Endothelial cell of umbilical vein (primary cell): ENCODE measurements around the gene OR1E2. TPM values are rescaled to one million over a fixed set of nuclear protein-coding genes. Genes with fewer than 3 reads are reported as not detected.

Source experiments
- BruUV-seq: library from RNA; stranded (reverse); fragments of 400-500 nt; replicated peaks from 2 replicates; lab custom pipeline; 2021; lab: Mats Ljungman, UMichigan
- CTCF ChIA-PET: fragments of 300-600, 350-600 bp; sonication (Branson Sonifier 250); formaldehyde crosslinking; loops from one replicate; lab custom pipeline; 2021; ENCODE audit warnings: antibody characterized with exemption, inconsistent platforms; lab: Charles Lee
- POLR2A ChIA-PET: fragments of 300-600, 350-600 bp; sonication (Branson Sonifier 250); formaldehyde crosslinking; loops from one replicate; lab custom pipeline; 2021; ENCODE audit warnings: antibody characterized with exemption, inconsistent platforms; lab: Charles Lee
- DNase-seq: peaks from one replicate; pipeline ENCODE4 v3.0.0-alpha.2; 2011; ENCODE audit warnings: low read depth, low spot score
- FAIRE-seq: peaks from 2 replicates; lab custom pipeline; 2011; peaks lifted over from hg19 to GRCh38; lab: Jason Lieb, UNC
- H2AFZ ChIP-seq: 2 replicates; pipeline ENCODE4 v1.6.0; 2012; ENCODE audit warnings: low read depth, low read length, control low read depth, inconsistent platforms
- H3K27ac ChIP-seq: 2 replicates; pipeline ENCODE4 v1.5.1; 2011; ENCODE audit warnings: low read depth, mild to moderate bottlenecking, control low read depth, low read length, moderate library complexity; ENCODE audit not compliant: insufficient read depth
- H3K27me3 ChIP-seq, 2 experiments: 2 replicates each; pipeline versions ENCODE4 v1.6.0 to v1.6.1; 2011; ENCODE audit warnings: low read length in 2 of 2, mixed read lengths in 1 of 2; ENCODE audit not compliant: control insufficient read depth in 2 of 2, insufficient read depth in 2 of 2
- H3K36me3 ChIP-seq, 2 experiments: 2 replicates in 1 of 2; 3 replicates in 1 of 2; pipeline ENCODE4 v1.5.1; 2011; ENCODE audit warnings: low read length in 2 of 2, mild to moderate bottlenecking in 1 of 2, moderate library complexity in 1 of 2; ENCODE audit not compliant: control insufficient read depth in 2 of 2, insufficient read depth in 2 of 2; ENCODE audit errors: extremely low read depth in 1 of 2
- H3K4me1 ChIP-seq: 3 replicates; pipeline ENCODE4 v1.5.1; 2011; ENCODE audit warnings: mild to moderate bottlenecking, low read length; ENCODE audit not compliant: control insufficient read depth, insufficient read depth; ENCODE audit errors: extremely low read depth
- H3K4me2 ChIP-seq: 2 replicates; pipeline ENCODE4 v1.6.1; 2011; ENCODE audit warnings: low read length, control low read depth, mixed read lengths; ENCODE audit not compliant: insufficient read depth
- H3K4me3 ChIP-seq, 3 experiments: fragments of 200-600 bp in 1 of 3; sonication (generic), shearing (Covaris generic) in 1 of 3; replicated peaks in 1 of 3; 2 replicates each; pipeline ENCODE4 v1.5.1; 2011 to 2016; ENCODE audit warnings: control low read depth in 3 of 3, low read length in 3 of 3, mild to moderate bottlenecking in 2 of 3, inconsistent platforms in 1 of 3, low read depth in 1 of 3, moderate library complexity in 1 of 3; ENCODE audit not compliant: insufficient read depth in 1 of 3
- H3K79me2 ChIP-seq: 2 replicates; pipeline ENCODE4 v1.6.0; 2012; ENCODE audit warnings: low read length, inconsistent platforms; ENCODE audit not compliant: control insufficient read depth, insufficient read depth
- H3K9ac ChIP-seq: replicated peaks from 2 replicates; pipeline ENCODE3; 2011; ENCODE audit warnings: low read length, control low read depth; ENCODE audit not compliant: insufficient read depth; ENCODE audit errors: extremely low read depth
- H3K9me1 ChIP-seq: replicated peaks from 3 replicates; pipeline ENCODE4 v1.6.0; 2011; ENCODE audit warnings: mild to moderate bottlenecking, low read length; ENCODE audit not compliant: control insufficient read depth, insufficient read depth; ENCODE audit errors: extremely low read depth
- H3K9me3 ChIP-seq: replicated peaks from 2 replicates; pipeline ENCODE4 v1.5.1; 2012; ENCODE audit warnings: low read length, inconsistent platforms; ENCODE audit not compliant: control insufficient read depth, insufficient read depth
- H4K20me1 ChIP-seq: replicated peaks from 2 replicates; pipeline ENCODE3; 2011; ENCODE audit warnings: mild to moderate bottlenecking, low read length; ENCODE audit not compliant: control insufficient read depth, insufficient read depth; ENCODE audit errors: extremely low read depth
- CTCF ChIP-seq, 2 donors: IDR thresholded peaks; 1 replicate in 1 of 2; 2 replicates in 1 of 2; pipeline ENCODE4 v1.5.1; 2011; ENCODE audit warnings: low read length in 2 of 2, mild to moderate bottlenecking in 2 of 2, moderate library complexity in 2 of 2, control low read depth in 1 of 2, inconsistent platforms in 1 of 2, low read depth in 1 of 2; ENCODE audit not compliant: insufficient read depth in 1 of 2; ENCODE audit errors: extremely low read depth in 1 of 2
- EZH2 ChIP-seq: IDR thresholded peaks from 2 replicates; pipeline ENCODE4 v1.6.1; 2012; ENCODE audit warnings: borderline replicate concordance, low read depth, mild to moderate bottlenecking, moderate library complexity, low read length, inconsistent platforms; ENCODE audit not compliant: severe bottlenecking
- FOS ChIP-seq: IDR thresholded peaks from 2 replicates; pipeline ENCODE4 v1.6.1; 2011; ENCODE audit warnings: mild to moderate bottlenecking, low read length, moderate library complexity, borderline replicate concordance; ENCODE audit not compliant: insufficient read depth
- GATA2 ChIP-seq: IDR thresholded peaks from 2 replicates; pipeline ENCODE4 v1.7.0; 2011; ENCODE audit warnings: low read depth, mild to moderate bottlenecking, moderate library complexity, mixed read lengths, low read length; ENCODE audit not compliant: insufficient read length, insufficient read depth
- JUN ChIP-seq: IDR thresholded peaks from 2 replicates; pipeline ENCODE4 v1.6.1; 2011; ENCODE audit warnings: borderline replicate concordance, low read depth; ENCODE audit not compliant: insufficient read length, insufficient read depth
- MAX ChIP-seq: IDR thresholded peaks from 2 replicates; pipeline ENCODE4 v1.6.1; 2011; ENCODE audit not compliant: insufficient read depth, insufficient read length
- MYC ChIP-seq: IDR thresholded peaks from one replicate; pipeline ENCODE4 v1.6.1; 2011; ENCODE audit warnings: mild to moderate bottlenecking, low read depth, low read length
- POLR2A ChIP-seq: IDR thresholded peaks from 2 replicates; pipeline ENCODE4 v1.6.1; 2012; ENCODE audit warnings: low read depth, mild to moderate bottlenecking, control low read depth, low read length
- POLR2AphosphoS5 ChIP-seq: IDR thresholded peaks from 2 replicates; pipeline ENCODE4 v1.6.1; 2012; ENCODE audit warnings: low read depth, mild to moderate bottlenecking, control low read depth, low read length, moderate library complexity; ENCODE audit not compliant: insufficient read depth
- dilution Hi-C: fragments of 300-500 bp; cut with MboI; formaldehyde crosslinking; loops from one replicate; pipeline ENCODE4 v1.15.0; 2019; ENCODE audit warnings: low sequenced_read_pairs; ENCODE audit not compliant: extremely low pct_ligation_motif_present
- intact Hi-C: fragments of 100-400 bp; cut with micrococcal nuclease; formaldehyde crosslinking; loops from one replicate; pipeline ENCODE4 v1.10.0; 2022
- polyA plus RNA-seq, 4 experiments: library from polyadenylated mRNA; depleted of rRNA in 3 of 4; stranded (reverse) in 3 of 4; unstranded in 1 of 4; fragments of >200 nt; gene quantifications; 2 replicates each; pipeline versions ENCODE4 v1.2.1 to v1.2.3, GENCODE V29; 2011 to 2012; ENCODE audit warnings: missing spikeins in 1 of 4
- total RNA-seq: library from RNA; stranded (reverse); gene quantifications from 2 replicates; pipeline ENCODE4 v1.2.3, GENCODE V29; 2021

The OR1E2 gene
- total and polyA plus RNA-seq, 2 donors (not counting 3 experiments of a cell fraction or from before 2014, with no cell fraction given) = not detected

- no TSS peak for BruUV-seq
- no peak overlapping the region for H3K4me3 ChIP-seq
- no peaks in the 10 kb centered on the region for H3K79me2 ChIP-seq
- no peaks in the 10 kb centered on the region for H4K20me1 ChIP-seq
- H2AFZ ChIP-seq = no peak overlapping the region
- dilution Hi-C loops = no loop called here
- H3K9me3 ChIP-seq = no peaks in the 10 kb centered on the region
- CTCF ChIA-PET = no interaction called here
- intact Hi-C loops = no loop called here
- POLR2A ChIA-PET = no interaction called here
- no peaks in the 10 kb centered on the region for H3K36me3 ChIP-seq
- H3K4me2 ChIP-seq = no peak overlapping the region
- no peak for FAIRE-seq
- H3K9me1 ChIP-seq = no peaks in the 10 kb centered on the region
- no peak overlapping the region for H3K27ac ChIP-seq
- TF ChIP-seq GATA2 (no peak), CTCF (IDR thresholded peaks at IDR 0.05; ENCODE audit: extremely low read depth in 1 of 2, insufficient read depth in 1 of 2, low read depth in 1 of 2, low read length in 2 of 2) (no peak), EZH2 (no peak), JUN (no peak), MYC (no peak), MAX (no peak), FOS (no peak), POLR2A (no peak), POLR2AphosphoS5 (no peak)
- no peaks in the 10 kb centered on the region for H3K27me3 ChIP-seq
- no peaks in the 10 kb centered on the region for H3K4me1 ChIP-seq
- no peak for DNase-seq
- no peak overlapping the region for H3K9ac ChIP-seq
Measured at GRCh38 chr17:3448059-3448665, 14.5 kb upstream of the OR1E2 start.
